ENCODE measurements around the gene GPATCH2L. TPM values are rescaled to one million over a fixed set of nuclear protein-coding genes. Genes with fewer than 3 reads are reported as not detected.

GPATCH2L gene
- polyA plus RNA-seq, 1 donor (not counting 4 experiments of a cell fraction or from before 2014, with no cell fraction given): 28.8 TPM

DNA sequence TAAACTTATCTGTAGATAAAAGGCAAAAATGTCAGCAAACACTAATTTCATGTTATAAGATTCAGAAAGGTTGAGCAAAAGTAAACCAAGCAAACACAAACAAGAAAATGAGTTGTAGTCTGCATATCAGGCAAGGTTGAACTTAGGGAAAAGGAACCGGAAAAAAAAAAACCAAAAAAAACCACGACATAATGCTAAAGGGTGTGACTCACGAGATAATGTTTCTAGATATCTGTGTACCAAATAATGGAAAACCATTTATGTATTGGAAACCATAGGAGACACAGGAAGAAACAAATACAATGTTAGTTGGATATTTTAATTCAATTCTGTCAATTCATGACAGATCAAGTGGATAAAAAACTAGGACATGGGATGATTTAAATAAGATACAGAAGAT lies 60.5 kb downstream of the GPATCH2L start:
- no peaks in the 10 kb centered on the region for H3K9me3 ChIP-seq (ENCODE audit: control insufficient read depth, low read depth, low read length)
- no peak overlapping the region for H3K4me2 ChIP-seq (ENCODE audit: control insufficient read depth, extremely low read depth, insufficient read depth, low read depth, low read length)
- H3K9me1 ChIP-seq (ENCODE audit: control insufficient read depth, extremely low read depth, insufficient read depth, low read length): no peaks in the 10 kb centered on the region
- no peak overlapping the region for H3K4me3 ChIP-seq (ENCODE audit: control insufficient read depth in 2 of 3, extremely low read depth in 1 of 3, insufficient read depth in 2 of 3, low read depth in 1 of 3, low read length in 3 of 3)
- no peak overlapping the region for H2AFZ ChIP-seq (ENCODE audit: control insufficient read depth, low read length)
- no peak overlapping the region for H3K9ac ChIP-seq (ENCODE audit: control insufficient read depth, extremely low read depth, insufficient read depth, low read length)
- peaks cover 0 to 1% of the 10 kb centered on the region in 2 experiments for H3K36me3 ChIP-seq (ENCODE audit: control insufficient read depth in 2 of 2, extremely low read depth in 1 of 2, insufficient read depth in 2 of 2, low read length in 2 of 2)
- dilution Hi-C loops (cut with MboI; ENCODE audit: extremely low pct_ligation_motif_present, low sequenced_read_pairs): no loop called here
- no peaks in the 10 kb centered on the region for H3K79me2 ChIP-seq (ENCODE audit: control insufficient read depth, insufficient read depth, low read length)
- no peak overlapping the region for H3K27ac ChIP-seq (ENCODE audit: control insufficient read depth, insufficient read depth, low read length)
- FAIRE-seq (no peak), DNase-seq (ENCODE audit: low read depth, low spot score) (no peak)
- no peaks in the 10 kb centered on the region for H4K20me1 ChIP-seq (ENCODE audit: control insufficient read depth, extremely low read depth, insufficient read depth, low read length)
- TF ChIP-seq EZH2 (IDR thresholded peaks at IDR 0.05; ENCODE audit: low read length): no peak
- TF ChIP-seq, protein P1, sequence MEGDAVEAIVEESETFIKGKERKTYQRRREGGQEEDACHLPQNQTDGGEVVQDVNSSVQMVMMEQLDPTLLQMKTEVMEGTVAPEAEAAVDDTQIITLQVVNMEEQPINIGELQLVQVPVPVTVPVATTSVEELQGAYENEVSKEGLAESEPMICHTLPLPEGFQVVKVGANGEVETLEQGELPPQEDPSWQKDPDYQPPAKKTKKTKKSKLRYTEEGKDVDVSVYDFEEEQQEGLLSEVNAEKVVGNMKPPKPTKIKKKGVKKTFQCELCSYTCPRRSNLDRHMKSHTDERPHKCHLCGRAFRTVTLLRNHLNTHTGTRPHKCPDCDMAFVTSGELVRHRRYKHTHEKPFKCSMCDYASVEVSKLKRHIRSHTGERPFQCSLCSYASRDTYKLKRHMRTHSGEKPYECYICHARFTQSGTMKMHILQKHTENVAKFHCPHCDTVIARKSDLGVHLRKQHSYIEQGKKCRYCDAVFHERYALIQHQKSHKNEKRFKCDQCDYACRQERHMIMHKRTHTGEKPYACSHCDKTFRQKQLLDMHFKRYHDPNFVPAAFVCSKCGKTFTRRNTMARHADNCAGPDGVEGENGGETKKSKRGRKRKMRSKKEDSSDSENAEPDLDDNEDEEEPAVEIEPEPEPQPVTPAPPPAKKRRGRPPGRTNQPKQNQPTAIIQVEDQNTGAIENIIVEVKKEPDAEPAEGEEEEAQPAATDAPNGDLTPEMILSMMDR (optimal IDR thresholded peaks at IDR 0.05 in 1 of 3, IDR thresholded peaks at IDR 0.05 in 1 of 3, conservative IDR thresholded peaks at IDR 0.05 in 1 of 3; ENCODE audit: extremely low read depth in 1 of 3, insufficient read depth in 2 of 3, low read length in 3 of 3): no peak
- no peaks in the 10 kb centered on the region for H3K27me3 ChIP-seq (ENCODE audit: control insufficient read depth, extremely low read depth, insufficient read depth, low read length)
- no peaks in the 10 kb centered on the region for H3K4me1 ChIP-seq (ENCODE audit: control insufficient read depth, extremely low read depth, insufficient read depth, low read length)

DNA sequence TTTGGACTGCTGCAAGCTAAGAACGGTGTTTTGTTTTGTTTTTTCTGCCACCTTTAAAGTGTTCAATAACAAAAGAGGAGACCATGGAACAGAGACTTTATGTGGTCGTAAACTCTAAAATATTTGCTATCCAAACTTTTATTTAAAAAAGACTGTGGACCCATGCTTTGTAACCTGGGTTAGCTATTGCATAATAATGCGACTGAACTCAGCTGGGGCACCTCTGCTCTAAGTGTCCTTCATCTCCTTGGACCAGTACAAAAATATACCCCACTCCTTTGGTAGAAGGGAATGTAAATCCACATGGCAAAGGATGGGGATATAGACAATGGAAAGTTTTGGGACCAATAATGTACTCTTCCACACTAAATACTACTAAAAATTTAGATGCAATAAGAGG lies 65.5 kb downstream of the GPATCH2L start:
- Histone ChIP-seq H3K36me3 (ENCODE audit: control insufficient read depth in 2 of 2, extremely low read depth in 1 of 2, insufficient read depth in 2 of 2, low read length in 2 of 2) (no peaks in the 10 kb centered on the region), H2AFZ (ENCODE audit: control insufficient read depth, low read length) (no peak overlapping the region), H3K4me1 (ENCODE audit: control insufficient read depth, extremely low read depth, insufficient read depth, low read length) (no peaks in the 10 kb centered on the region), H4K20me1 (ENCODE audit: control insufficient read depth, extremely low read depth, insufficient read depth, low read length) (no peaks in the 10 kb centered on the region), H3K4me2 (ENCODE audit: control insufficient read depth, extremely low read depth, insufficient read depth, low read depth, low read length) (no peak overlapping the region), H3K79me2 (ENCODE audit: control insufficient read depth, insufficient read depth, low read length) (no peaks in the 10 kb centered on the region), H3K27ac (ENCODE audit: control insufficient read depth, insufficient read depth, low read length) (no peak overlapping the region), H3K4me3 (ENCODE audit: control insufficient read depth in 2 of 3, extremely low read depth in 1 of 3, insufficient read depth in 2 of 3, low read depth in 1 of 3, low read length in 3 of 3) (no peak overlapping the region), H3K9ac (ENCODE audit: control insufficient read depth, extremely low read depth, insufficient read depth, low read length) (no peak overlapping the region), H3K27me3 (ENCODE audit: control insufficient read depth, extremely low read depth, insufficient read depth, low read length) (no peaks in the 10 kb centered on the region), H3K9me3 (ENCODE audit: control insufficient read depth, low read depth, low read length) (no peaks in the 10 kb centered on the region), H3K9me1 (ENCODE audit: control insufficient read depth, extremely low read depth, insufficient read depth, low read length) (no peaks in the 10 kb centered on the region)
- dilution Hi-C loops (cut with MboI; ENCODE audit: extremely low pct_ligation_motif_present, low sequenced_read_pairs): no loop called here
- DNase-seq (ENCODE audit: low read depth, low spot score): no peak
- FAIRE-seq: no peak
- TF ChIP-seq, protein P1 (optimal IDR thresholded peaks at IDR 0.05 in 1 of 3, IDR thresholded peaks at IDR 0.05 in 1 of 3, conservative IDR thresholded peaks at IDR 0.05 in 1 of 3; ENCODE audit: extremely low read depth in 1 of 3, insufficient read depth in 2 of 3, low read length in 3 of 3): no peak
